HT-29 (cell line): ENCODE results near the gene HABP4. TPM values are rescaled to one million over a fixed set of nuclear protein-coding genes. Genes with fewer than 3 reads are reported as not detected.

Experiments
- DNase-seq: peaks from one replicate; pipeline ENCODE4 v3.0.0-alpha.2; 2015; ENCODE audit warnings: low spot score
- total RNA-seq: library from RNA; depleted of rRNA; stranded (reverse); fragments of >200 nt; shearing (Covaris generic); gene quantifications from 2 replicates; pipeline ENCODE4 v1.2.3, GENCODE V29; 2014; rRNA removed

HABP4 gene
- total RNA-seq: 3.3 and 5.0 TPM in 2 replicates

GRCh38 chr9:96449845-96450612 lies at the start of gene HABP4:
HABP4 (plus strand) TSS chr9:96450169; CDS start chr9:96450280, 111 bp downstream.
- DNase-seq: peak; percentile 96

- DNase-seq: no peak
These were observed 41.3 kb upstream of the HABP4 start for GRCh38 chr9:96408409-96409280.

GRCh38 chr9:96411129-96411838 lies 38.7 kb upstream of the HABP4 start:
- no peak for DNase-seq

GRCh38 chr9:96412174-96412913 lies 37.6 kb upstream of the HABP4 start:
- no peak for DNase-seq

GRCh38 chr9:96413302-96414221 lies 36.4 kb upstream of the HABP4 start:
- no peak for DNase-seq

GRCh38 chr9:96417051-96417586 lies 32.9 kb upstream of the HABP4 start:
- DNase-seq: peak; percentile 84

- peak; percentile 20 for DNase-seq
These were observed 32.3 kb upstream of the HABP4 start for GRCh38 chr9:96417661-96418082.

- peak; percentile 96 for DNase-seq
These were observed 31.7 kb upstream of the HABP4 start, which contains the start of gene ZNF367 for GRCh38 chr9:96418083-96418919. ZNF367 (minus strand) TSS chr9:96418370; CDS start chr9:96418032, 338 bp downstream.

- DNase-seq: peak; percentile 75
These were observed 30.9 kb upstream of the HABP4 start for GRCh38 chr9:96418920-96419690.

- no peak for DNase-seq
These were observed 30.3 kb upstream of the HABP4 start for GRCh38 chr9:96419691-96419969.

- DNase-seq: peak; percentile 85
These were observed 29.3 kb upstream of the HABP4 start for GRCh38 chr9:96420468-96421219.

- no peak for DNase-seq
These were observed 26.5 kb upstream of the HABP4 start for GRCh38 chr9:96423322-96423984.

GRCh38 chr9:96423985-96424336 lies 26.0 kb upstream of the HABP4 start:
- DNase-seq: no peak

GRCh38 chr9:96425500-96426169 lies 24.3 kb upstream of the HABP4 start:
- no peak for DNase-seq

GRCh38 chr9:96429732-96430131 lies 20.2 kb upstream of the HABP4 start:
- no peak for DNase-seq

- no peak for DNase-seq
These were observed 19.6 kb upstream of the HABP4 start for GRCh38 chr9:96430377-96430776.
